ENCODE results near the gene FRMPD1.

Gene FRMPD1

DNA sequence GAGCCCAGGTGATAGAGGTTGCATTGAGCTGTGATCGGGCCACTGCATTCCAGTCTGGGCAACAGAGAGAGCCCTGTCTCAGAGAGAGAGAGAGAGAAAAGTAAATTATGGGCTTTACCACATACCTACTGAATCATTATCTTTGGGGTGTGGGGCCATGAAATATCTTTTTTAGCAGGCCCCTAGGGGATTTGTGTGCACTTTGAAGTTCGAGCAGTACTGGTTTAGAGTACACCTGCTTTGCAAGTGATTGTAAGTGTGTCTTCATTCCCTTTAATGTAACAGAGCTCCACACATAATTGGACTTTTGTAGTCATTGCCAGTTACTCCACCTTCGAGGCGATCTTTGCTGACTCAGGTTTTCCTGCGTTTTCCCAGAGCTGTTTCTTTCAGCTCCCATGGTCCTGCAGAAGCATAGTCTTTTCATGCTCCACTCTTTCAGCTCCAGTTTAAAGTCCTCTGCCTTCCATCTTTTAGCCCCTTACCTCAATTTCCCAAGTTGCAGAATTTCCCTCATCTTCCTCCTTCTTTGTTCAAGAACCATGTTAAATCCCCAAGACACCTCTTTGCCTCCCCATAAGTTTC is 24.0 kb upstream of the FRMPD1 start:
- DNase-seq, result no peak

DNA sequence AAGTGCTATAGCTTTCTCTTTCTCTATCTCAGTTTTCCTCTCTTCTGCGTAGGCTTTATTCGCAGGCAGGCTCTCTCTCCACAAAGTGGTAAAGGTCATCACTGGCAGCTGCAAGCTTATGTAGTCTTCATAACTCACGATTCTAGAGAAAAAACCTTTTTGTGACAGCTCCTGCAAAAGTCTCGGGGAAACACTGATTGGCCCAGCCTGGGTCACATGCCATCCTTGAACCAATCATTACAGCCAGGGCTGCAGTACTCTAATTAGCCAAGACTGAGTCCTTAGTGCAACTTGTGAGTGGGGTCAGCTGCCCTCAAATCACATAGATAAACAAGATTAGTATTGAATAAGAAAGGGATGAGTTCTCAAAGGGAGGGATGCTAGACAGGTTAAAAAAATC is 18.3 kb upstream of the FRMPD1 start:
- DNase-seq, result no peak

- DNase-seq, result no peak
Measured at GRCh38 chr9:37635808-37636207, 14.9 kb upstream of the FRMPD1 start.

- DNase-seq, result no peak
Measured at GRCh38 chr9:37636511-37637448, 14.0 kb upstream of the FRMPD1 start.

DNA sequence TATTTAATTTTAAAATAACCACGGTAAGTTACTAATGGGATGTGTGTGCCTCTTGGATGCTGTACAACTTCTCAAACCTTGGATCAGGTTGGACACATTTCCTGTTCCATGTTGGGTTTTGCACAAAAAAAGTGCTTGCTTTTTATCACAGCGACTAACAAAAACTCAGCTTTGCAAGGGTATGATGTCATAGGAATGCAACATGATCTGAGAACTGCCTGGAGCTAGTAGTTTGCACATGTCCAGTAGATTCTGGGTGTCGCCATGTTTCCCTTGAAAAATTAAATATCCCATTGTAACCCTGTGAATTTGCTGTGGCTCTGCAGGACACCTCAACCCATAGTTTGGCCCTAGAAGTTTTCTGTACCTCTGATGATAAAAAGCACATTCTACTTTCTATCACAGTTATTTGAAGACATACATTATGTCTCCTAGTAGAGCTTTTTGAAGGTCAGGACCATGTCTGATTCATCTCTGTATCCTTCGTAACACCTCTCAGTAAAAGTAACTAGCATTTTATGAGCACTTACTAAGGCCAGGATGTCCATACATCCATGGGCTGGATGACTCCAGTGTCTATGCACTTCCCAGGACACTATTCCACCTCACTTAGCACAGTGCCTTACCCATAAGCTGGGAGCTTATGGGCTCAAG is 11.5 kb upstream of the FRMPD1 start:
- DNase-seq, result no peak

DNA sequence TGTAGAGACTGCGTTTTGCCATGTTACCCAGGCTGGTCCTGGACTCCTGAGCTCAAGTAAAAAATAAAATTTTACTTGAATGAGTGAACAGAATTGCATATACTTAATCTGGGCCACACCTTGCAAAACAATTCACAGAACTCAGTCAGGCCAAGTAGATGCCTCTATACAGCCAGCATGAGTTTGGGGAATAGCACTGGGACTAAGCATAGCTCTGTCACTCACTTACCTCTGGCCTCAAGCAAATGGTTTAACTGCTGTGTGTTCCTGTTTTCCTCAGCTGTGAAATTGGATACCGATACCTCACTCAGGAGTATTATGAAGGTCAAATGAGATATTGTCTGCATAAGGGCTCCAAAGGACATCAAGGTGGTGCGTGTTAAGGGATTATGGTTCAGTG is 10.9 kb upstream of the FRMPD1 start:
- DNase-seq, result no peak

- no peak for DNase-seq
Measured at GRCh38 chr9:37640246-37640645, 10.5 kb upstream of the FRMPD1 start.

GRCh38 chr9:37641331-37641730 is 9.4 kb upstream of the FRMPD1 start:
- DNase-seq, result no peak

- DNase-seq, result no peak
Measured at GRCh38 chr9:37643214-37643613, 7.5 kb upstream of the FRMPD1 start.

- DNase-seq, result no peak
Measured at GRCh38 chr9:37645903-37646506, 4.7 kb upstream of the FRMPD1 start.

GRCh38 chr9:37650299-37650872 is 368 bp upstream of the FRMPD1 start:
- DNase-seq, result no peak

- no peak for DNase-seq
Measured at GRCh38 chr9:37652261-37652660, 1.5 kb downstream of the FRMPD1 start.

GRCh38 chr9:37653385-37653784 is 2.6 kb downstream of the FRMPD1 start:
- no peak for DNase-seq

- no peak for DNase-seq
Measured at GRCh38 chr9:37656936-37657335, 6.2 kb downstream of the FRMPD1 start.

DNA sequence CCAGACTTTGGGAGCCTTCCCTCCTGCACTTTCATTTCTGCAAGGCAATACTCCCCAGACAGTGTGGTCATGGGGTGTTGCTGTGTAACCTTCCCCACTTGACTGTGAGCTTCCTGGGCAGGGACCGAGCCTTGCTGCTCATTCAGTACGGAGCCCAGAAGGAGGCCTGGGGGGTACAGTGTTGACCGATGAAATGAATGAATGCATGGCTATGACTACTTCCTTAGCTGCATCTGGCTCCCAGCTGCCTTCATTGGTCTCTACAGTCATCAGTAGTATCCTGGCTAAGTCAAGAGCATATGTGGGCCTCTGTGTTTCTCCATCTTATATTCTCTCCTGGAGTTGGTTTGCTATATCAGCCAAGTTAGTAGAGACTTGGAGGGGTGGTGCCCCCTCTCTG is 9.9 kb downstream of the FRMPD1 start:
- no peak for DNase-seq

GRCh38 chr9:37663926-37664325 is 13.2 kb downstream of the FRMPD1 start:
- no peak for DNase-seq

- DNase-seq, result no peak
Measured at GRCh38 chr9:37667706-37668105, 17.0 kb downstream of the FRMPD1 start.

GRCh38 chr9:37668116-37668601 is 17.4 kb downstream of the FRMPD1 start:
- DNase-seq, result no peak

GRCh38 chr9:37669232-37669631 is 18.5 kb downstream of the FRMPD1 start:
- DNase-seq, result no peak

DNA sequence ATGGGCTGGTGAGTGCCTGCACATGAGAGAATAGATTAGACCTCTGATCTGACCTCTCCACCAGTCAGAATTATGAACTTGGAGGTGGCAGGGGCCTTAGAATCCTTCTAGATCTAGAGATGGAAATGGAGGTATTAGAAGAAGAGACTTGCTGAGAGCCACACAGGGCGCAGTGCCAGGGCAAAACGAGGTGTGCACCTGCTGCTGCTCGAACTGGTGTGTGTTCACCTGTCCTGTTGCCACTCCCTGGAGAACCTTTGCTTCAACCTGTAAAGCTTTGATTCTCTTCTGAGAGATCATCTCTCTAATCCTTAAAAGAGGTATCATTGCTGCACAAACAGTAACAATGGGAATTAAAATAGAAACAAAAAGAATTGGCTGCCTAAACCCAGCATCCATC is 24.9 kb downstream of the FRMPD1 start:
- no peak for DNase-seq

- DNase-seq, result no peak
Measured at GRCh38 chr9:37676411-37676830, 25.7 kb downstream of the FRMPD1 start.

DNA sequence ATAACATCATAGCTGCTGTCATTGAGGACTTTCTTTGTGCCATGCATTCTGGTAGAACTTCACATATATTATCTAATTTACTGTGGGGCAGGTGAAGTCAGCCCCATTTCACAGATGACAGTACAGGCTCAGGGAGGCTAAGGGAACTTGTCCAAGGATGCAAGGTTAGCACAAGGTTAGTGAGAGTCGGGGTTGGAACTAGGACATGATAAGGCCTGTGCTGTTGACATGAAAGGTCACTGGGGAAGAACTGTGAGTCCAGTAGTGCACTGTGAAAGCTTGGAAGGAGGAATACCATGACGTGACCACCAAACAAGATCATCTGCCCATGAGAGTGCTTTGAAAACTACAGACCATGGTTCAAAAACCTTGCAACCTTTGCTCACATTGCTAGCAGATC is 26.7 kb downstream of the FRMPD1 start:
- no peak for DNase-seq

DNA sequence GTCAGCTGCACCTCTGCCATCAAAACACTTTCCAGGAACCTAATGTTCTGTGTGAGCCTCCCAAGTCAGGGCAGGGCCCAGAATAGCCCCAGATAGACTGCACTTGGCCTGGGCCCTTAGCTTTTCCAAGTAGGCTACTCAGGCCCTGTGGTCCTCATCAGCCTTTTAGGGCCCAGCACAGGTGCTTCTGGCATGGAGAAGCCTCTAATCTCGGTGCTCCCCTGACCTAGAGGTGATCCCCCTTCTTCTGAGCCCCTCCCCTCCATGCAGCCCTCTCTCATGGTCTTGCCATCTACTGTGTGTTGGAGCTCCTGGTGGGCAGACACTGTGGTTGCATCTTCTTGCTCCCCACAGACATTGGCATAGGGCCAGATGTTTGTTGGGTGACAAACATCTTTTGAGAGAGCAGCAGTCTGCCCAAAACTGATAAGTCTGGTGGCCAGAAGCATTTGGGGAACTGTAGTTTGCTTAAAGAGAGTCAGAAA is 28.1 kb downstream of the FRMPD1 start:
- no peak for DNase-seq
